Suprapubic skin (tissue), 3 donors: Measurements from ENCODE around the gene PRIMPOL.

Source experiments
- EP300 ChIP-seq: sonication (generic); formaldehyde crosslinking; IDR thresholded peaks from one replicate; pipeline ENCODE4 v1.6.1; 2017; ENCODE audit warnings: antibody characterized with exemption
- POLR2A ChIP-seq, 2 donors: fragments of 450-650 bp; IDR thresholded peaks; one replicate each; pipeline ENCODE4 v1.6.1; 2017; ENCODE audit warnings: antibody characterized with exemption in 2 of 2, mild to moderate bottlenecking in 2 of 2, moderate library complexity in 2 of 2
- TF ChIP-seq, protein P1 (sequence below), 2 donors: fragments of 200-600 bp in 1 of 2; fragments of 450-650 bp in 1 of 2; sonication (generic) in 1 of 2; IDR thresholded peaks; one replicate each; pipeline ENCODE4 v1.5.1; 2016 to 2019; ENCODE audit warnings: antibody characterized with exemption in 2 of 2, mild to moderate bottlenecking in 1 of 2, moderate library complexity in 1 of 2

DNA sequence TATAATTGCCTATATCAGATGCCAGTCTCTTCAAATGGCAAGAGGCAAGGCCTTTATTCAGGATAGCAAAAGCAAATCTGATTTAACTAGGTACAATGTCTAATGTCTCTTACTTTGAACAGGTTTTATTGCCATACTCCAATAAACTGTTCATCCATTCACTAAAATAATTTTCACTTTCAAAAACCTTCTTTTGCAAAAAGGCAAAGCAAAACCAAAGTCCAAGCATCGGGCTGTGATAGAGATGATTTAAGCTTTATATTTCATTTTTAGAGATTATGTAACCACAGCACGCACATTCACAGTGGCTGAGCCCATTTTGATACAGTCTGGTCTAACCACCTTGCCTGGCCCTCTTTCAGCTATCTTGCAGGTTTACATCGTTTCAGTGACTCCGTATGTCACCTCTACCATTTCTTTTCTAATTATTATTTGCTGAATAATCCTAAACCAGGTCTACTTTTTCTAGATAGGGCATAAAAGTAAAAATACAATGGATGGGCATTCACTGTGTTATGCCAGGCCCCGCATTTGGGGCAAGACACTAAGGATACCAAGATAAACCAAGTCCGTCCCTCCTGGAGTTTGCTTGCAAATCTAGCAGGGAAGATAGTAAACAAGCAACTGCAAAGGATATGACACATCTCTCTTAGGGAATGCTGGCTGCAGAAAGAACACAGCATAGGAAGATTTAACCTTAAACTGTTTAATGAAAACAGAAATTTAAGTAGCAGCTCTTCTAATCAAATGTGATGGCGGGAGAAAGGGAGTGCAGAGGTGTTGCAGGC lies 2.1 kb upstream of the PRIMPOL start:
- TF ChIP-seq POLR2A (IDR thresholded peaks at IDR 0.05), result no peak
- TF ChIP-seq, protein P1, sequence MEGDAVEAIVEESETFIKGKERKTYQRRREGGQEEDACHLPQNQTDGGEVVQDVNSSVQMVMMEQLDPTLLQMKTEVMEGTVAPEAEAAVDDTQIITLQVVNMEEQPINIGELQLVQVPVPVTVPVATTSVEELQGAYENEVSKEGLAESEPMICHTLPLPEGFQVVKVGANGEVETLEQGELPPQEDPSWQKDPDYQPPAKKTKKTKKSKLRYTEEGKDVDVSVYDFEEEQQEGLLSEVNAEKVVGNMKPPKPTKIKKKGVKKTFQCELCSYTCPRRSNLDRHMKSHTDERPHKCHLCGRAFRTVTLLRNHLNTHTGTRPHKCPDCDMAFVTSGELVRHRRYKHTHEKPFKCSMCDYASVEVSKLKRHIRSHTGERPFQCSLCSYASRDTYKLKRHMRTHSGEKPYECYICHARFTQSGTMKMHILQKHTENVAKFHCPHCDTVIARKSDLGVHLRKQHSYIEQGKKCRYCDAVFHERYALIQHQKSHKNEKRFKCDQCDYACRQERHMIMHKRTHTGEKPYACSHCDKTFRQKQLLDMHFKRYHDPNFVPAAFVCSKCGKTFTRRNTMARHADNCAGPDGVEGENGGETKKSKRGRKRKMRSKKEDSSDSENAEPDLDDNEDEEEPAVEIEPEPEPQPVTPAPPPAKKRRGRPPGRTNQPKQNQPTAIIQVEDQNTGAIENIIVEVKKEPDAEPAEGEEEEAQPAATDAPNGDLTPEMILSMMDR (IDR thresholded peaks at IDR 0.05), result no peak
- no peak for TF ChIP-seq EP300
